DND-41 (cell line): ENCODE data around the gene GRAMD1A.

Experiments used
- CTCF ChIP-seq: IDR thresholded peaks from 2 replicates; pipeline ENCODE4 v1.5.1; 2012; ENCODE audit warnings: borderline replicate concordance, low read length, moderate library complexity, mild to moderate bottlenecking; ENCODE audit not compliant: poor library complexity, severe bottlenecking; ENCODE audit errors: extremely low read depth
- EZH2 ChIP-seq: IDR thresholded peaks from 3 replicates; pipeline ENCODE4 v1.6.1; 2012; ENCODE audit warnings: borderline replicate concordance, low read depth, mild to moderate bottlenecking, moderate library complexity, low read length, inconsistent platforms; ENCODE audit not compliant: severe bottlenecking

- no peak for TF ChIP-seq CTCF
- peak; percentile 7 for TF ChIP-seq EZH2
Measured at GRCh38 chr19:35030257-35031071, 30.3 kb downstream of the GRAMD1A start, which contains the start of gene SCN1B.
